Activated T-cell treated with anti-CD3 and anti-CD28 coated beads for 1 hour (primary cell): ENCODE measurements around the gene PLOD1.
"Not testable (repeated sequence)": the region's sequence is repeated elsewhere in the genome, so short reads cannot be mapped to it uniquely, and the experiment has no call there.

Source experiments
- DNase-seq: peaks from one replicate; pipeline ENCODE4 v3.0.0-alpha.2; 2020; ENCODE audit warnings: low read depth

Gene PLOD1

GRCh38 chr1:11934302-11935056 lies at the start of gene PLOD1:
TSS of gene PLOD1 (plus strand) at chr1:11934717. CDS start at chr1:11934780, 63 bp downstream.
- peak; percentile 83 for DNase-seq

DNA sequence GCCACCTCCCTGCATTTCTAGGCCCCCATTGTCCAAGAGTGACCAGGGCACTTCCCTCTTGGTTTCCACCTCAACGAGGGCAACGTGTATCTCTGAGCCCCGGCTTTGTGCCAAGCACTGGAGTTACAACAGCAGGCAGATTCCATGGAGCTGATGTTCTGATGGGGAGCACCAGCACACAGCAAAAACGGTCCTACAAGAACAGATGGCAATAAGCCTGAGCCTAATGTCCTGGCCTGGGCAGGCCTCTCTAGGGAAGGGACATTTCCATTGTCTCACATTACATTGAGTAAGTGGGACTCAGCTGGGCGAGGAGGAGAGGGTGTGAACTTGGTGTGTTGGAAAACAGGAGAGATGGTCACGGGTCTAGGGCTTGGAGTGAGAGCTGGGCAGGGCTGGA lies 48.6 kb upstream of the PLOD1 start:
- DNase-seq, result no peak

DNA sequence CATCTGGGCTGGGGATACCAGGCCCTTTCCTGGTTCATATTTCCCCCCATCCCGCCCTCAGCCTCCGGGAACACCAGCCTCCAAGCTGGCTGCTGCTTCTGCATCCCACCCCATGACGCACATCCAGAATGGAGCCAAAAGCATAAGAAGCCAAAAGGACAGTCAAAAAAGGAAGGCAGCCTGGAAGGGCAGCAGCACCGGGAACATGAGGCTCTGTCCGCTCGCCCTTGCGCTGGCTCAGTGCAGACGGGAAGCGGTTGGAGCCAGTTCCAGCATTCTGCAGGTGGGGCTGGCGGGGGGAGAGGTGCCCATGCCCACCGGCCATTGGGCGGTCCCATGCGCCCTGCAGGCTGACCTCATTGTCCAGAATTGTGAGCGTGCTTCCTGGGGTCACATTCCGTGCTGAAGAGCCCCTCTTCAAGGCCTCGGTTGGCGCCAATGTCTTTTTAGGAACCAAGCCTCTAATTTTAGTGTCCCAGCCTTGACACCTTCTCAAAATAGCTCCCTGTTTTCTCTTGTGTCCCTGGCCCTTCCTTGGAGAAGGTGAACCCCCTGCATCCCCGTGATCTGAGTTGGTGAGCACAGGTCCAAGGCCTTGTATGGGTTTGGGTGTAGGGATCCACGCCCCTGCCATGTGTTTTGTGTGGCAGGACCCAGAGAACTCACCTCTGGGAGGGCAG lies 47.4 kb upstream of the PLOD1 start:
- DNase-seq, result no peak

DNA sequence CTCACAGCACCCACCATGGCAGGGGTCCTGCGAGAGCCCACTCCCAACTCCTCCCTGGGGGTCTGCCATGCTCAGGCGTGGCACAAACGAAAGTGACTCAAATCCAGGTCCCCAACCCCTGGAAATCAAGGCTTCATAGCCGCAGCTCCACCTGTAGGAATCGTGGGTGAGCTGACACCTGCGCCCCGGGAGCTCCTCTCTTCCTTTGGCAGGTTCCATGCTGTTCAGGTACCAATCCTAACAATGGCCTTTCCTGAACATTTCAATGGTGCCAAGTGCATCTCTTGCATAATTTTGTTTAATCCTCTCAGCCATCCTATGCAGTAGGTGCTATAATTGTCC lies 46.9 kb upstream of the PLOD1 start:
- no peak for DNase-seq

DNA sequence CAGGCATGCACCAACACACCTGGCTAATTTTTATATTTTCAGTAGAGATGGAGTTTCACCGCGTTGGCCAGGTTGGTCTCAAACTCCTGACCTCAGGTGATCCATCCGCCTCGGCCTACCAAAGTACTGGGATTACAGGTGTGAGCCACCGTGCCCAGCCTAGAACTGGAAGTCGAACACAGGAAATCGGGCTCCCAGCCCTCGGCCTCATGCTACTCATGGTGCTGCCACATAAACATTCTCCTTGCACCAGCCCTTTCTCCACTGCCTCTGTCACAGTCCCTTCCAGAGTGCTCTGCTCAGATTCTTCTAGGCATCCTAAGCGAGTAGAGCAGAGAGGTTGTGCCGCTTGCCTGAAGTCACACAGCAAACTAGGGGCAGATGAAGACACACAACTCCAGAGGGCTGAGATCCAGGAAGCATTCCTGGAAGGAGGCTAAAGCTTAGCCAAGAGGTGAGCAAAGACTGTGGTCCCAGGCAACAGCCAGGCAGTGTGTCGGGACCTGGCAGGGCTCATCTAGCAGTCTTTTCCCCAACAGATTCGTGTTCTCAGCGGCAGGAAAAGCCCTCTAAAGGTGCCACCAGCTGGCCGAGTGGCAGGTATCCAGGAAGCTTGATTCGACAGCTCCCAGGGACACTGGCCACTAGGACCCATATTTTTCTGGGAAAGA lies 46.2 kb upstream of the PLOD1 start:
- no peak for DNase-seq

DNA sequence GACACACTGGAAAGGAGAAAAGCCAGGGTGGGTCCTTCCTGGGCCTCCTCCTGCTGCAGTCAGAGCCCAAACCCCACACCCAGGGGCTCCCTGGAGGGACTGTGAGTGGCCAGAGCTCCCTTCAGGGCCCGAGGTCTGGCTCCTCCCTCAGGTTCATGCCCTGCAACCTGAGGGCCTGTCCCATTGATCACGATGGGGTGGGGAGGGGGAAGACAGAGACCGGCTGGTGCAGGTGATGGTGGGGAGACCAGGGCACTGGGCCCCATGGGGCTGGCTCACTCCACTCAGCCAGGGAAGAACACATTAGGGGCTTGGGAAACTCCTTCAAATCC lies 45.7 kb upstream of the PLOD1 start:
- DNase-seq, result no peak

DNA sequence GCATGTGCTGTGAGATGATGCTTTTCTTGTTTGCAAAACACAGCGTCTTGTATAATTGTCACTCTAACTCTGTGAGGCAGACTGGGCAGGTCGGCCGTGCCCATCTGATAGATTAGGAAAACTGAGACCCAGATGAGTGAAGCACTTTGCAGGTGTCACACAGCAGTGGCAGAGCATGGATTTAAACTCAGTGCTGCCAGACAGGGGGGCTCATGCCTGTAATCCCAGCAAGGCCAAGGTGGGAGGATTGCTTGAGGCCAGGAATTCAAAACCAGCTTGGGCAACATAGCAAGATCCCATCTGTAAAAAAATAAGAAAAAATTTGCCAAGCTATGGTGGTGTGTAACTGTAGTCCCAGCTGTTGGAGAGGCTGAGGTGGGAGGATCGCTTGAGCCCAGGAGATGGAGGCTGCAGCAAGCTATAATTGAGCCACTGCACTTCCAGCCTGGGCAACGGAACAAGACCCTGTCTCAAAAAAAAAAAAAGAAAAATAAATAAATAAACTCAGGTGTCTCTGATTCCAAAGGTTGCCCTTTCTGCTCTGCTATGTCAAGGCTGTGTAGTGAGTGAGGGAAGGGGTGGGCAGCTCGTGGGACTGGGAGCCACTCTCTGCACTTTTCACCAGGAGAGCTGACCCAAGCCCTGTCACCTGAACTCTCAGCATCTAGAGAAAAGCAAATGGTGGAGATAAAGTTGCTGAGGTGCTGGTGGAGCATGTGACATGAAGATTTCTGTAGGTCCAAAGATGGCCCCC lies 42.9 kb upstream of the PLOD1 start:
- DNase-seq, result no peak

DNA sequence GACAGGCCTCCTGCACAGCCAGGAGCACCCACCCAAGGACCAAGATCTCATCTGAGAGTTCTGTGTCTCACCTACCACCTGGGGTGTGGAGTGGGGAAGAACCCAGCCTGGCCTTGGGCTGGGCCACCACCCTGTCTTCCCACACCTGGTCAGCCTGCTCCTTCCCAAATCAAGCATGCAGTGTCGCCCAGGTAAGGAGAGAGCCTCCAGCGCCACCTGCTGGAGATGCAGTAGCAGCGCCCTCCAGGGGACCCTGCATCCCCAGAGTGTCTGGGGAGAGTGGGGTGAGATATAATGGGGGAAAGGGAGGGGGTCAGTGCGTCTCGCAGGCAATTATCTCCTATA lies 40.6 kb upstream of the PLOD1 start:
- peak; percentile 72 for DNase-seq

DNA sequence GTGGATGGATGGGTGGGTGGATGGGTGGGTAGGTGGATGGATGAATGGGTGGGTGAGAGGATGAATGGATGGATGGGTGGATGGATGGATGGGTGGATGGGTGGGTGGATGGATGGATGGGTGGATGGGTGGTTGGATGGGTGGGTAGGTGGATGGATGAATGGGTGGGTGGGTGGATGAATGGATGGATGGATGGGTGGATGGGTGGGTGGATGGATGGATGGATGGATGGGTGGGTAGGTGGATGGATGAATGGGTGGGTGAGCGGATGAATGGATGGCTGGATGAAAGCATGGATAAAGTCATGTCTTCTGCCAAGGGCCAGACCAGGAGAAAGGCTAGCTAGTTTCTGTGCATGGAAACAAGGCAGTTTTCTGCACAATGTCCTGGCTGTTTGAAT lies 40.0 kb upstream of the PLOD1 start:
- DNase-seq, result not testable (repeated sequence)

- no peak for DNase-seq
Measured at GRCh38 chr1:11898086-11898785, 36.3 kb upstream of the PLOD1 start.

DNA sequence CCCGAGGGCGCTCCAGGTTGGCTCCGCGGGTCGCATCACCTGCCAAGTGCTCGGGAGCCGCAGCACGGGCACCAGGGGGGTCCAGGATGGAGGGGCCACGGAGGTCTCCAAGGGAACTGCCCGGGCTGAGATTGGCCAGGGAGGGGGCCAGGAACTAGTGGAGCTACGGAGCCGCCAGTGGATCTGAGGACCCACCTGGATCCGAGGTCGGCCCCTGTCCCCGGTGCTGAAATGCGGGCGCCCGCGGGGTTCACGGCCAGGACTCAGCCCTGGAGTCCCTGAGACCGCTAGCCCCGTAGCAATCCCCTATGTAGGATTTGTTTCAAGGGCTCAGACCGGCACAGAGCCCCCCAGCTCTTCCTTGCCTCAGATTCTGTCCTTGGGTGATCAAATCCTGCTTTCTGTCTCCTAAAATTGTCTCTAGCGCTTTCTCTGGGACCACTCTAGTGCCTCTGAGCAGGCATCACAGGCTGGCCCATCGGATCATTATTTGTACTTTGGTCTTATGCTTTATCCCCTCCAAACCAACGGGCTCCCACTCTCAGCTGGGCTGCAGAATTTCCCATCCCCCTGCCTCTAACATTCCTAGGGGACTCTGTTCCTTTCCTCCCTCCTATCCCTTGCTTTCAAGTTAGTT lies 35.6 kb upstream of the PLOD1 start:
- no peak for DNase-seq

DNA sequence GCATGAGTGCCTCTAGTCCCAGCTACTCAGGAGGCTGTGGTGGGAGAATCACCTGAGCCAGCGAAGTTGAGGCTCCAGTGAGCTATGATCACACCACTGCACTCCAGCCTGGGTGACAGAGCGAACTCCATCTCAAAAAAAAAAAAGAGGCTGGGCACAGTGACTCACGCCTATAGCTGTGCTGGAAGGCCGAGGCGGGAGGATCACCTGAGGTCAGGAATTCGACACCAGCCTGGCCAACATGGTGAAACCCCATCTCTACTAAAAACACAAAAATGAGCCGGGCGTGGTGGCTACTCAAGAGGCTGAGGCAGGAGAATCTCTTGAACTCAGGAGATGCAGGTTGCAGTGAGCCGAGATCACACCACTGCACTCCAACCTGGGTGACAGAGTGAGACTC lies 33.1 kb upstream of the PLOD1 start:
- DNase-seq, result not testable (repeated sequence)

DNA sequence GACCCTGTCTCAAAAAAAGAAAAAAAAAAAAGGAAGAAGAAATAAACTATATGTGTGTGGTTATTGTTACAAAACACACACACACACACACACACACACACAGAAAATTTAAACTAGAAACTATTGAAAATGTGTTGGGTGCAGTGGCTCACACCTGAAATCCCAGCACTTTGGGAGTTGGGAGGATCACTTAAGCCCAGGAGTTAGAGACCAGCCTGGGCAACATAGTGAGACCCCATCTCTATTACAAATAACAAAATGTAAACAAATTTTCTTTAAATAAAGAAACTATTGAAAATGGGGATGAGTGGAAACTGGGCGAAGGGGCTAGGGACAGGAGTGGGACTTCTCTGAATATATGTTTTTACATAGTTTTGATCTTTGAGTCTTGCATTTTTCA lies 31.3 kb upstream of the PLOD1 start:
- DNase-seq, result no peak

GRCh38 chr1:11904156-11904555 lies 30.4 kb upstream of the PLOD1 start:
- not testable (repeated sequence) for DNase-seq

- no peak for DNase-seq
Measured at GRCh38 chr1:11904978-11905377, 29.5 kb upstream of the PLOD1 start.

DNA sequence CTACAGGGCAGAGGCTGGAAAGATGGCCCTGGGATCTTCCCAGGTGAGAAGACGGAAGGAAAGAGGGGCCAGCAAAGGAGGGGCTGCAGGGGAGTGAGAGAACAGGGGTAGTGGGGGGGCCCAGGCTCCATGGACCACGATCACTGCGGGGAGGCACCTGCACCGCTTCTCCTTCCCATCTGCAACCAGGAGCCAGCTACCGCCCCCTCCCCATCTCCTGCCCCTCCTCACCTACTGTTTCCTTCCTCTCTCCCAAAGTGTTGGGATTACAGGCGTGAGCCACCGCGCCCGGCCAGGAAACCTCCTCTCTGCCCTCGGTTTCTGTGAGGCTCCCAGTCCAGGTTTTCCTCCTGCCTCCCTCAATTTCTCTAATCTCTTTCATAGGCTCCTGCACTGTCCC lies 27.6 kb upstream of the PLOD1 start:
- no peak for DNase-seq

GRCh38 chr1:11907275-11908094 lies 27.0 kb upstream of the PLOD1 start:
- DNase-seq, result peak; percentile 69

- peak; percentile 36 for DNase-seq
Measured at GRCh38 chr1:11908095-11908675, 26.3 kb upstream of the PLOD1 start.

DNA sequence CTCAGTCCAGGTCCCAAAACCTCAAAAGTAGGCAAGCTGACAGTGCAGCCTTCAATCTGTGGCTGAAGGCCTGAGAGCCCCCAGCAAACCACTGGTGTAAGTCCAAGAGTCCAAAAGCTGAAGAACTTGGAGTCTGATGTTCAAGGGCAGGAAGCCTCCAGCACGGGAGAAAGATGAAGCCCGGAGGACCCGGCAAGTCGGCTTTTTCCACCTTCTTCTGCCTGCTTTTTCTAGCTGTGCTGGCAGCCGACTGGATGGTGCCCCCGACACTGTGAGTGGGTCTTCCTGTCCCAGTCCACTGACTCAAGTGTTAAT lies 23.6 kb upstream of the PLOD1 start:
- DNase-seq, result not testable (repeated sequence)

- no peak for DNase-seq
Measured at GRCh38 chr1:11912000-11912399, 22.5 kb upstream of the PLOD1 start.
